ENCODE results near the gene CUX1.
"Not testable (repeated sequence)": the region's sequence is repeated elsewhere in the genome, so short reads cannot be mapped to it uniquely, and the experiment has no call there.

The CUX1 gene

DNA sequence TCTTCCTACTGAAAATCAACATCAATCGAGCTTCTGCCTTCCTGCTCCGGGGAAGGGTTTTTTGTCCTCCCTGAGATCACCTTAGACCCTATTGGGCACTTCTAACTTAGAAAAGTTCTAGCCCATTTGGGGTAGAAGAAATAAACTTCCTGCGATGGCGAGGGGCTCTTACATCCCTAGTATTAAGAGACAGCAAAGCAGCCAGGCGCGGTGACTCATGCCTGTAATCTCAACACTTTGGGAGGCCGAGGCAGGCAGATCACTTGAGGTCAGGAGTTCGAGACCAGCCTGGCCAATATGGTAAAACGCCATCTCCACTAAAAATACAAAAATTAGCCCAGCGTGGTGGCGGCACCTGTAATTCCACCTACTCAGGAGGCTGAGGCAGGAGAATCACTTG, 507.7 kb downstream of the CUX1 start:
- not testable (repeated sequence) for FAIRE-seq

DNA sequence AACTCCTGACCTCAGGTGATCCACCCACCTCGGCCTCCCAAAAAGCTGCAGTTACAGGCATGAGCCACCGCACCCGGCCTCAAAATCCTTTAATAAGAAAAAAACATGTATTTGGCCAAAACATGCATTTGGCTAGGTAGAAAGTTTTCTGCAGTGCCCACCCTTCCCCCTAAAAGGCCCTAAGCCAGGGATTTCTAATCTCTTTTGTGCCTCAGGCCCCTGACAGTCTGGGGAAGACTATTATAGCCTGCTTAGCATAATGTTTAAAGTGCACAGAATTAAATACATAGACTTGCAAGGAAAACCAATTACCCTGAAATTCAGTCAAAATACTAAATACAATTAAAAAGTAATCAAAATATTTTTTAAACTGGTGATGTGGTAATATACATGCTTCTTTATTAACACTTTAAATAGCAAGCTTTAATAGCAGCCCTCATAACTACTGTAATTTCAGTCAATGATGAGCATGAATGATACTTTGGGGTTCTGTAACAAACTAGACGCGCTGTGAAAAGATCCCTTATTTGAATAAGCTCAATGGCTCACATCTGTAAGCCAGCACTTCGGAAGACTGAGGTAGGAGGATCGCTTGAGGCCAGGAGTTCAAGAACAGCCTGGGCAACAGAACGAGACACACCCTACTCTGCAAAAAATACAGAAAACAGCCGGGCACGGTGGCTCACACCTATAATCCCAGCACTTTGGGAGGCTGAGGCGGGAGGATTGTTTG, 508.9 kb downstream of the CUX1 start:
- no peak for FAIRE-seq

DNA sequence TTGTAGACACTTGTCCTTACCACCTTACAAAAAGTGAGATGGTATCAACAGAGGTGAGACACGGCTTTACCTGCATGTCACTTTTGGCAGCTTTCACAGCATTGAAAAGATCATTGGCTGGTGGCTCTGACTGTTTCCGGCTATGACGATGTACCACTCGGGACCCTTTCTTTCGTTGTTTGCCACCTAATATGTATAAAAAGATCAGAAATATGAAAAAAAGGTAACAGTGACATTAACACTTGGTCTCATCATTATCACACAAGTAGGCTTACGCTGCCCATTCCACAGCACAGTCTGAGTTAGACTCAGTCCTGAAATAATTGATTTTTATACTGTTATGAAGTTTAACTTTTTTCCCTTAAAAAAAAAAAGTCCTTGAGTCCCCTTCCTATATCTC, 509.8 kb downstream of the CUX1 start:
- not testable (repeated sequence) for FAIRE-seq

DNA sequence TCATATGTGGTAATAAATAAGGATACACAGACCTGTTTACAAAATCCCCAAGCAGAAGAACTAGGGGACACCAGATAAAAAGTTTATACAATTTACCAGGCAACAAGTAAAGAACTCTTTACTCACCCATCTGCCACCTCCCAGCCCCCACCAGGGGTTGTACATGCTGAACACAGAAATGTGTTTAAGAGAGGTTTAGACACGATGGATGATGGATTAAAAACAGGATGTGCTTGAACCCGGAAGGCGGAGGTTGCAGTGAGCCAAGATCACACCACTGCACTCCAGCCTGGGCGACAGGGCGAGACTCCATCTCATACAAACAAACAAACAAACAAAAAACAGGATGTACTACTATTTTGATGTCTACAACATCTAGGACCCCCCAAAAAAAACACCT, 511.4 kb downstream of the CUX1 start:
- FAIRE-seq: not testable (repeated sequence)

DNA sequence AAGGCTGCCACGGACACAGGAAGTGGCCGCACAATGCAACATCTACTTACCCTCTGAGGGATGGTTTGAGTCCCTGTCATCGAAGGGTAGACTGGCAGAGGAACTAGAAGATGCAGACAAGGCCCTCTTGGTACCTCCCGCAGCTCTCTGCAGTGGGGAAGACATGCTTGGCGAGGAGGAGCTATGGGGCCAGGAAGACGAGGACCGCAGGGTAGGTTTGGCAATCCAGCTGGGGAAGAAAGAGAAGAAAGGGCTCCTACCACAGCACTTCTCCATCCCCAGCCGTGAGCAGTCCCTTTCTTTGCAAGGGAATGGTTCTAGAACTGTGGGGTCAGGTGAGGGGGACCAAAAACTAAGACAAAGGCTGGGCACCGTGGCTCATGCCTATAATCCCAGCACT, 511.9 kb downstream of the CUX1 start:
- FAIRE-seq: not testable (repeated sequence)

DNA sequence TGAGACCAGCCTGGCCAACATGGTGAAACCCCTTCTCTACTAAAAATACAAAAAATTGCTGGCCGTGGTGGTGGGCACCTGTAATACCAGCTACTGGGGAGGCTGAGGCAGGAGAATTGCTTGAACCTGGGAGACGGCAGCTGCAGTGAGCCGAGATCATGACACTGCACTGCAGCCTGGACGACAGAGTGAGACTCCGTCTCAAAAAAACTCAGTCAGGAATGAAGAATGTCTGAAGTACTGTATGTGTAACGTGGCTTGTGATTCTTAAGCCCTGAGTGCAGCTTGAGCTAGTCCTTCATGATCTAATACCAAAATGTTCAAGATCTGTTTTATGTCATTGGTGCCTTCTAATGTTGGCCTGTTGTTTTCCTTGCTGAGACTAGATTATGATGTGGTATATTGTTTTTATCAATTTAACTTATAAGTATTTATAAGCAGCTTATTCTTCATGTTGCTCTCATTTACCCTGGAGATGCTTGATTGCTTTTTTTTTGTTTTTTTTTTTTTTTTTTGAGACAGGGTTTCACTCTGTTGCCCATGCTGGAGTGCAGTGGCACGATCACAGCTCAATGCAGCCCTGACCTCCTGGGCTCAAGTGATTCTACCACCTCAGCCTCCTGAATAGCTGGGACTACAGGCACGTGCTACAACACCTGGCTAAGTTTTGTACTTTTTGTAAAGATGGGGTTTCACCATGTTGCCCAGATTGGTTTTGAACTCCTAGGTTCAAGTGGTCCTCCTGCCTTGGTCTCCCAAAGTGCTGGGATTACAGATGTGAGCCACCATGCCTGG, 513.4 kb downstream of the CUX1 start:
- not testable (repeated sequence) for FAIRE-seq

Measured in A204.1 (cell line).